ENCODE measurements around the gene SLC35B4. TPM values are rescaled to one million over a fixed set of nuclear protein-coding genes. Genes with fewer than 3 reads are reported as not detected.

The SLC35B4 gene
- total and polyA plus RNA-seq, 2 donors (not counting 1 experiment from before 2014, with no cell fraction given): 6.0 to 14.8 TPM

- H3K9ac ChIP-seq (ENCODE audit: low read length): no peak overlapping the region
- POLR2A ChIA-PET: no interaction called here
- no peak overlapping the region for H3K27ac ChIP-seq (ENCODE audit: low read length in 2 of 2)
- CTCF ChIA-PET: no interaction called here
- H3K79me2 ChIP-seq (ENCODE audit: control insufficient read depth, insufficient read depth, low read length): no peaks in the 10 kb centered on the region
- no peak overlapping the region for H3K4me3 ChIP-seq (ENCODE audit: control extremely low read depth in 1 of 5, extremely low read depth in 1 of 5, insufficient read depth in 1 of 5, low read depth in 2 of 5, low read length in 4 of 5)
- 45% methylated on average over 2 of the region's 7 CpGs for WGBS (ENCODE audit: insufficient coverage)
- TF ChIP-seq EZH2 (IDR thresholded peaks at IDR 0.05; ENCODE audit: borderline replicate concordance, insufficient read depth, low read depth, low read length, poor library complexity, severe bottlenecking): no peak
- TF ChIP-seq, protein P1, sequence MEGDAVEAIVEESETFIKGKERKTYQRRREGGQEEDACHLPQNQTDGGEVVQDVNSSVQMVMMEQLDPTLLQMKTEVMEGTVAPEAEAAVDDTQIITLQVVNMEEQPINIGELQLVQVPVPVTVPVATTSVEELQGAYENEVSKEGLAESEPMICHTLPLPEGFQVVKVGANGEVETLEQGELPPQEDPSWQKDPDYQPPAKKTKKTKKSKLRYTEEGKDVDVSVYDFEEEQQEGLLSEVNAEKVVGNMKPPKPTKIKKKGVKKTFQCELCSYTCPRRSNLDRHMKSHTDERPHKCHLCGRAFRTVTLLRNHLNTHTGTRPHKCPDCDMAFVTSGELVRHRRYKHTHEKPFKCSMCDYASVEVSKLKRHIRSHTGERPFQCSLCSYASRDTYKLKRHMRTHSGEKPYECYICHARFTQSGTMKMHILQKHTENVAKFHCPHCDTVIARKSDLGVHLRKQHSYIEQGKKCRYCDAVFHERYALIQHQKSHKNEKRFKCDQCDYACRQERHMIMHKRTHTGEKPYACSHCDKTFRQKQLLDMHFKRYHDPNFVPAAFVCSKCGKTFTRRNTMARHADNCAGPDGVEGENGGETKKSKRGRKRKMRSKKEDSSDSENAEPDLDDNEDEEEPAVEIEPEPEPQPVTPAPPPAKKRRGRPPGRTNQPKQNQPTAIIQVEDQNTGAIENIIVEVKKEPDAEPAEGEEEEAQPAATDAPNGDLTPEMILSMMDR (IDR thresholded peaks at IDR 0.05): no peak
- ATAC-seq (ENCODE audit: low read depth): no peak
- H3K27me3 Mint-ChIP-seq: peaks cover 23% of the 10 kb centered on the region
- H3K9me3 Mint-ChIP-seq (ENCODE audit: insufficient read depth): no peaks in the 10 kb centered on the region
- intact Hi-C loops (cut with micrococcal nuclease): no loop called here
- no peaks in the 10 kb centered on the region for H3K4me1 Mint-ChIP-seq
- H3K9me3 ChIP-seq (ENCODE audit: control extremely low read depth in 1 of 3, control insufficient read depth in 2 of 3, insufficient read depth in 1 of 3, low read length in 2 of 3): no peaks in the 10 kb centered on the region
- no peak overlapping the region for H2AFZ ChIP-seq (ENCODE audit: insufficient read depth, low read depth, low read length, poor library complexity, severe bottlenecking)
- no peak overlapping the region for H3K27ac Mint-ChIP-seq
- no peak overlapping the region for H3K4me3 Mint-ChIP-seq
- no peaks in the 10 kb centered on the region for H3K4me1 ChIP-seq (ENCODE audit: control insufficient read depth in 2 of 2, insufficient read depth in 2 of 2, low read length in 2 of 2)
- DNase-seq: no peak
- H3K4me2 ChIP-seq (replicated peaks; ENCODE audit: low read depth, low read length, poor library complexity, severe bottlenecking): no peak overlapping the region
- peaks cover 0 to 3% (median 0%) of the 10 kb centered on the region in 4 experiments for H3K27me3 ChIP-seq (replicated peaks in 1 of 4; ENCODE audit: control extremely low read depth in 1 of 4, control insufficient read depth in 3 of 4, insufficient read depth in 4 of 4, low read length in 3 of 4)
- H4K20me1 ChIP-seq (ENCODE audit: control insufficient read depth, insufficient read depth, low read length, poor library complexity, severe bottlenecking): no peaks in the 10 kb centered on the region
- H3K36me3 ChIP-seq (replicated peaks in 1 of 2; ENCODE audit: control extremely low read depth in 1 of 2, control insufficient read depth in 1 of 2, extremely low read depth in 1 of 2, insufficient read depth in 2 of 2, low read length in 1 of 2): no peaks in the 10 kb centered on the region
Measured at GRCh38 chr7:134351424-134351823, 34.7 kb upstream of the SLC35B4 start.

DNA sequence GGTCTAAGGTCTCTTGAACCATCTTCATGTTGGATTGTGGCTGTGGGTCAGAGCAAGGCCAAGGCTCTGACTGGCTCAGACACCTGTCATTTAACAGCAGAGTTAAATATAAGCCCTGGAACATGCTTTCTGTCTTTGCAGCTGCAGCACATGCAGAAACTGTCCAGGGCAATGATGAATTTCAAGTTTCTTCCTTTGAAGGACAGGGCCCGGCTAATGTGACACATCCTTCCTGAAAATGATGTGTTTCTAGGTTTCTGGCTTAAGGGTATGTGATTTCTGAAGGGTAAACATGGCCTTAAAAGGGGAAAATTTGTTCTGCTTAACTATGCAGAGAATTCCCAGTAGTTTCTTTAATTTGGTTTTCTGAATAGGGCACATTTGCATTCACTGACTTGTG, 34.0 kb upstream of the SLC35B4 start:
- peaks cover 23% of the 10 kb centered on the region for H3K27me3 Mint-ChIP-seq
- ATAC-seq (ENCODE audit: low read depth): no peak
- intact Hi-C loops (cut with micrococcal nuclease): no loop called here
- ChIA-PET POLR2A (no interaction called here), CTCF (interaction anchor here (1.2 kb wide), 1 partner anchor 14 kb away, joined by 3 read pairs; no protein-coding TSS in a partner anchor)
- Histone ChIP-seq H3K9me3 (ENCODE audit: control extremely low read depth in 1 of 3, control insufficient read depth in 2 of 3, insufficient read depth in 1 of 3, low read length in 2 of 3) (no peaks in the 10 kb centered on the region), H3K4me1 (ENCODE audit: control insufficient read depth in 2 of 2, insufficient read depth in 2 of 2, low read length in 2 of 2) (no peaks in the 10 kb centered on the region), H3K9ac (ENCODE audit: low read length) (no peak overlapping the region), H3K4me3 (ENCODE audit: control extremely low read depth in 1 of 5, extremely low read depth in 1 of 5, insufficient read depth in 1 of 5, low read depth in 2 of 5, low read length in 4 of 5) (no peak overlapping the region), H3K27me3 (replicated peaks in 1 of 4; ENCODE audit: control extremely low read depth in 1 of 4, control insufficient read depth in 3 of 4, insufficient read depth in 4 of 4, low read length in 3 of 4) (peaks cover 0 to 4% (median 1%) of the 10 kb centered on the region in 4 experiments), H2AFZ (ENCODE audit: insufficient read depth, low read depth, low read length, poor library complexity, severe bottlenecking) (no peak overlapping the region), H3K4me2 (replicated peaks; ENCODE audit: low read depth, low read length, poor library complexity, severe bottlenecking) (no peak overlapping the region), H4K20me1 (ENCODE audit: control insufficient read depth, insufficient read depth, low read length, poor library complexity, severe bottlenecking) (no peaks in the 10 kb centered on the region), H3K79me2 (ENCODE audit: control insufficient read depth, insufficient read depth, low read length) (no peaks in the 10 kb centered on the region), H3K27ac (ENCODE audit: low read length in 2 of 2) (no peak overlapping the region), H3K36me3 (replicated peaks in 1 of 2; ENCODE audit: control extremely low read depth in 1 of 2, control insufficient read depth in 1 of 2, extremely low read depth in 1 of 2, insufficient read depth in 2 of 2, low read length in 1 of 2) (no peaks in the 10 kb centered on the region)
- TF ChIP-seq, protein P1 (IDR thresholded peaks at IDR 0.05): no peak
- no peak for TF ChIP-seq EZH2 (IDR thresholded peaks at IDR 0.05; ENCODE audit: borderline replicate concordance, insufficient read depth, low read depth, low read length, poor library complexity, severe bottlenecking)
- H3K4me1 Mint-ChIP-seq: no peaks in the 10 kb centered on the region
- no peaks in the 10 kb centered on the region for H3K9me3 Mint-ChIP-seq (ENCODE audit: insufficient read depth)
- no peak overlapping the region for H3K4me3 Mint-ChIP-seq
- 0% methylated on average over 1 of the region's 1 CpG for WGBS (ENCODE audit: insufficient coverage)
- DNase-seq: no peak
- H3K27ac Mint-ChIP-seq: no peak overlapping the region

All from B cell (primary cell).